Fibroblast of lung (primary cell): Measurements from ENCODE around the gene ENTHD1.

Experiments used
- EZH2 ChIP-seq: IDR thresholded peaks from 2 replicates; pipeline ENCODE4 v1.5.1; 2012; ENCODE audit warnings: low read length, control low read depth, mild to moderate bottlenecking; ENCODE audit errors: missing control alignments
- TF ChIP-seq, protein P1 (sequence below), 2 donors: IDR thresholded peaks in 1 of 2; conservative IDR thresholded peaks in 1 of 2; 1 replicate in 1 of 2; 2 replicates in 1 of 2; pipeline ENCODE4 v1.5.1; 2011 to 2012; ENCODE audit warnings: low read length in 2 of 2, control low read depth in 1 of 2, inconsistent platforms in 1 of 2, low read depth in 1 of 2, mild to moderate bottlenecking in 1 of 2

DNA sequence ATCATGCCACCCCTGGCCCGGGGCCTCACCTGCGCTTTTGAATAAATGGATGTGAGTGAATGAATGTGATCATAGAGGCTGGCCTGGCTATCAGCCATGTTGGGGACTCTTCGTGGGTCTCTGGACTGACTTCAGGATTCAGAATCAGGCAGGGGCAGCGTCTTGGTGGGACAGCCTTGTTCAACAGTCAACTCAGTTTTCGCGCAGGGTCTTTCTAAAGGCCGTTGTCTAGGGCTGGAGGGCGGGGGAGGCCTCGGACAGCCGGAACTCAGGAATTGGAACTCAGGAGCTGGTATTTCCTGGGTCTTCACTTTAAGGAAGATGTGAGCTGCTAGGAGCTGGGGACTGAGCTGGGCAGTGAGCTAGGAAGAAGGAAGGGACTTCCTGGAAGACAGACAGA, 177.0 kb downstream of the ENTHD1 start:
- TF ChIP-seq, protein P1, sequence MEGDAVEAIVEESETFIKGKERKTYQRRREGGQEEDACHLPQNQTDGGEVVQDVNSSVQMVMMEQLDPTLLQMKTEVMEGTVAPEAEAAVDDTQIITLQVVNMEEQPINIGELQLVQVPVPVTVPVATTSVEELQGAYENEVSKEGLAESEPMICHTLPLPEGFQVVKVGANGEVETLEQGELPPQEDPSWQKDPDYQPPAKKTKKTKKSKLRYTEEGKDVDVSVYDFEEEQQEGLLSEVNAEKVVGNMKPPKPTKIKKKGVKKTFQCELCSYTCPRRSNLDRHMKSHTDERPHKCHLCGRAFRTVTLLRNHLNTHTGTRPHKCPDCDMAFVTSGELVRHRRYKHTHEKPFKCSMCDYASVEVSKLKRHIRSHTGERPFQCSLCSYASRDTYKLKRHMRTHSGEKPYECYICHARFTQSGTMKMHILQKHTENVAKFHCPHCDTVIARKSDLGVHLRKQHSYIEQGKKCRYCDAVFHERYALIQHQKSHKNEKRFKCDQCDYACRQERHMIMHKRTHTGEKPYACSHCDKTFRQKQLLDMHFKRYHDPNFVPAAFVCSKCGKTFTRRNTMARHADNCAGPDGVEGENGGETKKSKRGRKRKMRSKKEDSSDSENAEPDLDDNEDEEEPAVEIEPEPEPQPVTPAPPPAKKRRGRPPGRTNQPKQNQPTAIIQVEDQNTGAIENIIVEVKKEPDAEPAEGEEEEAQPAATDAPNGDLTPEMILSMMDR (conservative IDR thresholded peaks at IDR 0.05 in 1 of 2, IDR thresholded peaks at IDR 0.05 in 1 of 2; ENCODE audit: low read depth in 1 of 2, low read length in 2 of 2): no peak
- no peak for TF ChIP-seq EZH2
